ENCODE data around the gene CROCC.

Gene CROCC

GRCh38 chr1:17007121-17007520 lies 85.4 kb downstream of the CROCC start:
- no peak for TF ChIP-seq FOXP2 (optimal IDR thresholded peaks at IDR 0.05; ENCODE audit: borderline replicate concordance, extremely low read depth, extremely low read length, insufficient read depth)
- TF ChIP-seq TAF1 (IDR thresholded peaks at IDR 0.05; ENCODE audit: borderline replicate concordance, insufficient read depth, low read length), result no peak
- TF ChIP-seq REST (IDR thresholded peaks at IDR 0.05; ENCODE audit: insufficient read depth in 1 of 2, low read depth in 2 of 2, low read length in 2 of 2), result no peak
- TF ChIP-seq SIN3A (IDR thresholded peaks at IDR 0.05; ENCODE audit: borderline replicate concordance, insufficient read depth, low read length), result no peak
- TF ChIP-seq POLR2AphosphoS5 (IDR thresholded peaks at IDR 0.05; ENCODE audit: low read depth, low read length), result no peak

GRCh38 chr1:17008208-17008855 lies 86.6 kb downstream of the CROCC start:
- TF ChIP-seq FOXP2 (optimal IDR thresholded peaks at IDR 0.05; ENCODE audit: borderline replicate concordance, extremely low read depth, extremely low read length, insufficient read depth), result no peak
- no peak for TF ChIP-seq TAF1 (IDR thresholded peaks at IDR 0.05; ENCODE audit: borderline replicate concordance, insufficient read depth, low read length)
- TF ChIP-seq POLR2AphosphoS5 (IDR thresholded peaks at IDR 0.05; ENCODE audit: low read depth, low read length), result no peak
- no peak for TF ChIP-seq SIN3A (IDR thresholded peaks at IDR 0.05; ENCODE audit: borderline replicate concordance, insufficient read depth, low read length)
- no peak for TF ChIP-seq REST (IDR thresholded peaks at IDR 0.05; ENCODE audit: insufficient read depth in 1 of 2, low read depth in 2 of 2, low read length in 2 of 2)

- TF ChIP-seq FOXP2 (optimal IDR thresholded peaks at IDR 0.05; ENCODE audit: borderline replicate concordance, extremely low read depth, extremely low read length, insufficient read depth), result no peak
- no peak for TF ChIP-seq TAF1 (IDR thresholded peaks at IDR 0.05; ENCODE audit: borderline replicate concordance, insufficient read depth, low read length)
- TF ChIP-seq REST (IDR thresholded peaks at IDR 0.05; ENCODE audit: insufficient read depth in 1 of 2, low read depth in 2 of 2, low read length in 2 of 2), result no peak
Measured at GRCh38 chr1:17009706-17010105, 88.0 kb downstream of the CROCC start.

GRCh38 chr1:17011092-17011438 lies 89.3 kb downstream of the CROCC start:
- TF ChIP-seq POLR2AphosphoS5 (IDR thresholded peaks at IDR 0.05; ENCODE audit: low read depth, low read length) (no peak), REST (IDR thresholded peaks at IDR 0.05; ENCODE audit: insufficient read depth in 1 of 2, low read depth in 2 of 2, low read length in 2 of 2) (no peak), SIN3A (IDR thresholded peaks at IDR 0.05; ENCODE audit: borderline replicate concordance, insufficient read depth, low read length) (no peak), FOXP2 (optimal IDR thresholded peaks at IDR 0.05; ENCODE audit: borderline replicate concordance, extremely low read depth, extremely low read length, insufficient read depth) (no peak), TAF1 (IDR thresholded peaks at IDR 0.05; ENCODE audit: borderline replicate concordance, insufficient read depth, low read length) (no peak)

Data from PFSK-1 (cell line).